ENCODE results near the gene CAPZB. TPM values are rescaled to one million over a fixed set of nuclear protein-coding genes. Genes with fewer than 3 reads are reported as not detected.

Gene CAPZB
- total RNA-seq, 6 experiments from 2014 or later, result 565 to 646 (median 603) TPM

DNA sequence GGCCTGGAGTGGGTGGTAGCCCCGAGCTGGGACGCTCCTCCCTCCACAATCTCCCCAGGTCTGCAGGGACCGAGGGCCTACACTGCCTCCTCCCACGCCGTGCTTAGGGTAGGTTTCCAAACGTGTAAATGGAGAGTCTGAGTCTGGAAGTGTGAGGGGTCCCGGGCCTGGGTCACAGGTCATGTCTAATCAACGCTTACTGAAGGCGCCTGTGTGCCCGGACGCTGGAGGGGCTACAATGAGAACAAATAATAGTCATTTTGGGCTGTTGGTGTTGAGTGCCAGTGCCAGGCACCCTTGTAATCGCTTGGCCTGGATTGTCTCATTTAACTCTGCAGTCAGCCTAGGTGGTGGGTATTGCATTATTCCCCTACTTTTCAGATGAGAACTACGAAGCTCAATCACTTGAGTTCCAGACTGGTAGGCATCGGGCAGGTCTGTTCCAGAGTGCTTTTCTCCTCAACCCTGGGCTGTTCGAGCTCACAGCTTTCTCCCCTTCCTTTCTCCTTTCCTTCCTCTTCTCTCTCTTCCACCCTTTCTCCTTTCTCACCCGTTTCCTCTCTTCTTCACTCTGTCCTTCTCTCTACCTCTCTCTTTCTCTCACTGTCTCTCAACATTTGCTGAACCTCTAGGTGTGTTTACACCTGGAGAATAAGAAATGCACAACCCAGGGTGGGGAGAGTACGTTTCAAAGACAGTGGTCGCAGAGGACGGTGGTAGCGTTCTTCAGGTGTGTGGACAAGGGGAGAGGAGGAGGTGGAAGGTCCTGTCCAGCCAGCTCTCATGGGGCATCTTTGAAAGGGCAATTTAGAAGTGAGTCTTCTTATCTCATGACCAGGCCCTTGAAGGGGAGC, 172.3 kb downstream of the CAPZB start:
- no peak for DNase-seq
- TF ChIP-seq, protein P1, sequence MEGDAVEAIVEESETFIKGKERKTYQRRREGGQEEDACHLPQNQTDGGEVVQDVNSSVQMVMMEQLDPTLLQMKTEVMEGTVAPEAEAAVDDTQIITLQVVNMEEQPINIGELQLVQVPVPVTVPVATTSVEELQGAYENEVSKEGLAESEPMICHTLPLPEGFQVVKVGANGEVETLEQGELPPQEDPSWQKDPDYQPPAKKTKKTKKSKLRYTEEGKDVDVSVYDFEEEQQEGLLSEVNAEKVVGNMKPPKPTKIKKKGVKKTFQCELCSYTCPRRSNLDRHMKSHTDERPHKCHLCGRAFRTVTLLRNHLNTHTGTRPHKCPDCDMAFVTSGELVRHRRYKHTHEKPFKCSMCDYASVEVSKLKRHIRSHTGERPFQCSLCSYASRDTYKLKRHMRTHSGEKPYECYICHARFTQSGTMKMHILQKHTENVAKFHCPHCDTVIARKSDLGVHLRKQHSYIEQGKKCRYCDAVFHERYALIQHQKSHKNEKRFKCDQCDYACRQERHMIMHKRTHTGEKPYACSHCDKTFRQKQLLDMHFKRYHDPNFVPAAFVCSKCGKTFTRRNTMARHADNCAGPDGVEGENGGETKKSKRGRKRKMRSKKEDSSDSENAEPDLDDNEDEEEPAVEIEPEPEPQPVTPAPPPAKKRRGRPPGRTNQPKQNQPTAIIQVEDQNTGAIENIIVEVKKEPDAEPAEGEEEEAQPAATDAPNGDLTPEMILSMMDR (IDR thresholded peaks at IDR 0.05), result no peak
- peak overlapping the region; percentile 81 for H3K4me3 Mint-ChIP-seq
- peaks cover 5% of the 10 kb centered on the region for H3K27me3 Mint-ChIP-seq (ENCODE audit: insufficient read depth)
- no peaks in the 10 kb centered on the region for H3K9me3 Mint-ChIP-seq
- H3K36me3 Mint-ChIP-seq (ENCODE audit: low read depth), result 0 out of 2 replicates have a peak, but pooled peaks cover 4% of the 10 kb centered on the region
- H3K27ac Mint-ChIP-seq, result peak overlapping the region; percentile 44
- H3K4me1 Mint-ChIP-seq (ENCODE audit: low read depth), result peaks cover 57% of the 10 kb centered on the region

- peaks cover 5% of the 10 kb centered on the region for H3K27me3 Mint-ChIP-seq (ENCODE audit: insufficient read depth)
- peak within 1 kb of the TSS; percentile 91 for H3K4me3 Mint-ChIP-seq
Observed at GRCh38 chr1:19311931-19312781, 173.2 kb downstream of the CAPZB start, which contains the start of the genes AKR7A2 and SLC66A1. TSS of gene AKR7A2 (minus strand) at chr1:19312144. CDS start at chr1:19312124, 20 bp downstream. TSS of gene SLC66A1 (plus strand) at chr1:19312326. CDS start at chr1:19317678, 5,352 bp downstream.

GRCh38 chr1:19311503-19311930, 173.8 kb downstream of the CAPZB start:
- Mint-ChIP-seq H3K4me1 (ENCODE audit: low read depth) (peaks cover 57% of the 10 kb centered on the region), H3K27ac (peak overlapping the region; percentile 83)
- DNase-seq, result no peak

More at GRCh38 chr1:19311931-19312781, 173.2 kb downstream of the CAPZB start, which contains the start of the genes AKR7A2 and SLC66A1:
- peak within 1 kb of the TSS; percentile 83 for H3K27ac Mint-ChIP-seq
- H3K4me1 Mint-ChIP-seq (ENCODE audit: low read depth), result peaks cover 57% of the 10 kb centered on the region
- DNase-seq, result peak; percentile 85
- H3K9me3 Mint-ChIP-seq, result no peaks in the 10 kb centered on the region
- peaks cover 11% of the 10 kb centered on the region; the same call in 1 of the 2 replicates for H3K36me3 Mint-ChIP-seq (ENCODE audit: low read depth)
- TF ChIP-seq, protein P1 (IDR thresholded peaks at IDR 0.05), result no peak

GRCh38 chr1:19310720-19311502, 174.4 kb downstream of the CAPZB start:
- H3K4me3 Mint-ChIP-seq, result peak overlapping the region; percentile 91
- H3K9me3 Mint-ChIP-seq, result no peaks in the 10 kb centered on the region
- H3K27me3 Mint-ChIP-seq (ENCODE audit: insufficient read depth), result peaks cover 3% of the 10 kb centered on the region
- peaks cover 52% of the 10 kb centered on the region for H3K4me1 Mint-ChIP-seq (ENCODE audit: low read depth)
- TF ChIP-seq, protein P1 (IDR thresholded peaks at IDR 0.05), result no peak
- peak; percentile 28 for DNase-seq
- peaks cover 11% of the 10 kb centered on the region; the same call in 1 of the 2 replicates for H3K36me3 Mint-ChIP-seq (ENCODE audit: low read depth)
- peak overlapping the region; percentile 83 for H3K27ac Mint-ChIP-seq

More at GRCh38 chr1:19311503-19311930, 173.8 kb downstream of the CAPZB start:
- Mint-ChIP-seq H3K27me3 (ENCODE audit: insufficient read depth) (peaks cover 5% of the 10 kb centered on the region), H3K9me3 (no peaks in the 10 kb centered on the region), H3K36me3 (ENCODE audit: low read depth) (peaks cover 11% of the 10 kb centered on the region; the same call in 1 of the 2 replicates), H3K4me3 (peak overlapping the region; percentile 91)
- TF ChIP-seq, protein P1 (IDR thresholded peaks at IDR 0.05), result no peak

Measured in HFFc6 (cell line).